ENCODE measurements around the gene VPS45.
"Not testable (repeated sequence)": the region's sequence is repeated elsewhere in the genome, so short reads cannot be mapped to it uniquely, and the experiment has no call there.

The VPS45 gene, protein sequence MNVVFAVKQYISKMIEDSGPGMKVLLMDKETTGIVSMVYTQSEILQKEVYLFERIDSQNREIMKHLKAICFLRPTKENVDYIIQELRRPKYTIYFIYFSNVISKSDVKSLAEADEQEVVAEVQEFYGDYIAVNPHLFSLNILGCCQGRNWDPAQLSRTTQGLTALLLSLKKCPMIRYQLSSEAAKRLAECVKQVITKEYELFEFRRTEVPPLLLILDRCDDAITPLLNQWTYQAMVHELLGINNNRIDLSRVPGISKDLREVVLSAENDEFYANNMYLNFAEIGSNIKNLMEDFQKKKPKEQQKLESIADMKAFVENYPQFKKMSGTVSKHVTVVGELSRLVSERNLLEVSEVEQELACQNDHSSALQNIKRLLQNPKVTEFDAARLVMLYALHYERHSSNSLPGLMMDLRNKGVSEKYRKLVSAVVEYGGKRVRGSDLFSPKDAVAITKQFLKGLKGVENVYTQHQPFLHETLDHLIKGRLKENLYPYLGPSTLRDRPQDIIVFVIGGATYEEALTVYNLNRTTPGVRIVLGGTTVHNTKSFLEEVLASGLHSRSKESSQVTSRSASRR

DNA sequence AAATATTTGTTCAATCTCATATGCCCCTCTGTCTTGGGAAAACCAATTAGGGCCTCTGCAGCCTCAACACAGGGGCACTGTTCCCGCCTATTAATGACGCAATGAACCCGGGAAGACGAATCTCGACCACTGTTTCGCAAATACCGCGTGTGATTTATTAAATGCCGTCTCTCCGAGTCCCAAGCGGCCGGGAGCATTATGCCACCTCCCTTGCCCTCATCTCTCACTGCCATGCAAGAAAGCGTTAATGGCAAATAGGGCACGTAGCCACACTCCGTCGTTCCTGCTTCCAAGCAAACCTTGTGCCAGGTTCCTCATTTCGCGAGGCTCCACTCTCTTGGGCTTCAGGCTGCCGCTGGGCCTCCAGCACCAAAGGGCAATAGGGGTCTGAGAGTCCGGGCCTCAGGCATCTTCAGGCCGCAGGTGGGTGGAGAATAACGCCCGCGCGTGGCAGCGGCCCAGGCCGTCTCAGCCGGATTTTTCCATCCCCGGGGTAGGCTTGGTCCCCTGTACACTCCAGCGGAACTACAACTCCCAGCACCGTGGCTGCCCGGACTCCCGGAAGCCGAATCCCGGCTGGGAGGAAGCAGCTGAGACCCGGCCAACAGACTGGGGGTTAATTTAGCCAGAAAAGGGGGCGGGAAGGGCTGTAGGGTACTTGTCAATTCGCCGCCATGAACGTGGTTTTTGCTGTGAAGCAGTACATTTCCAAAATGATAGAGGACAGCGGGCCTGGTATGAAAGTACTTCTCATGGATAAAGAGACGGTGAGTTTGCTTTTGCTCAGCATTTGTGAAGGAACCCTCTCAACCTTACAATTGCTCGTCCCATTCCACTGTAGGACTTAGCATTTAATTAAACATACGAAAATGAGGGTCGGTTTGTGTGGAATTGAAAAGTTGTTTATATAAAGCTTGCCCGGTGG is at the start of gene VPS45:
TSS of gene VPS45 (plus strand) at position 593 of the 925 bp plus-strand sequence. CDS start at position 675, 82 bp downstream.
- peak; percentile 84 for DNase-seq

DNA sequence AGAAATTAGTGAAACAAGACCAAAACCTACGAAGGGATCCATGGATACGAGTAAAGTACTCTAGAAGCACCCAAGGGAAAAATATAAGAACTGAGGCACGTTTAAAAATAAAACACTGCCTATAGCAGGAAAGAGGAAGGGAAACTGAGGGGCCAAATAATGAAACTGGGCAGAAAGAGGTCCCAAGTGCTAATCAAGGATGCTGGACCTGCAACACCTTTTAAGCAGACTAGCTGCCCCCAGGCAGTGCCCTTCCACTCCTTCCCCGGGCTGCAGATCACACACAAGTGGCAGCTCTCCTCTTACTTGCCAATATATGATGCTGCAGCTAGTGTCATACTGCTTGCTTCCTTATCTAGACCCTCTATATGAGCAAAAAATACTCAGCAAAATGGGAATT is 49.4 kb upstream of the VPS45 start:
- no peak for DNase-seq

GRCh38 chr1:150020711-150021110 is 46.9 kb upstream of the VPS45 start:
- DNase-seq: no peak

- DNase-seq: no peak
Measured at GRCh38 chr1:150021191-150021694, 46.3 kb upstream of the VPS45 start.

DNA sequence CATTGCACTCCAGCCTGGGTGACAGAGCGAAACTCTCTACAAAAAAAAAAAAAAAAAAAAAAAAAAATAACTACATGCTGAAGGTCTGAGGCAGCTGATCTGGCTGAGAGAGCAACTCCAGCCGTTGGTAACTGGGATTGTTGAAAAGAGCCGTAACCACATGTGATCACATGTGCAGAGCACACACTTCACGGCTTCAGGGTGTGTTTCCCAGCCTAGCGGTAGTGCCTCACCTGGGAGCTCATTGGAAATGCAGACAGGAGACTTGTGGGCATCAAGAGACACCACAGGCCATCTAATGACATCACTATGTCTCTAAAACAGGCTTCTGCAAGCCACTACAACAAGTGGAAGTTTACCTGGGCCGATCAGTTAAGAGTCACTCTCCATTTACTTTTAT is 45.2 kb upstream of the VPS45 start:
- DNase-seq: no peak

- DNase-seq: no peak
Measured at GRCh38 chr1:150024156-150024555, 43.4 kb upstream of the VPS45 start.

GRCh38 chr1:150028322-150028721 is 39.3 kb upstream of the VPS45 start:
- DNase-seq: no peak

DNA sequence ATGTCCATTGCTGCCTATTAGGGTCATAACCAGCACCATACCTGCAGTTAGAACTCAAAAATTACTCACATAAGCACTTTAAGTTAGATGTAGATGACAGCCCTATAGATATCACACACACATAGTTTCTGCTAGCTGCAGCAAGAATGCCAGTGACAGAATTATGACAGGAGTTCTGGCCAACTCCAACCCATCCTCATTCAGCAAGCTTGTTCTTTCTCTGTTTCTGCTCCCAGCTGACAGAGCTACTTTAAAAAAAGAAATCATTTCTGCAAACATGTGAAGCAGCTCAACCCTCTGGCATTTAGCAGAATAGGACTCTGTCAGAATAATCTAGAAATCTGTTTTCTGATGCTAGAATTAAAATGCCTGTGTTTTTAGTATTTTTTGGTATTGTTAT is 33.2 kb upstream of the VPS45 start:
- no peak for DNase-seq

- no peak for DNase-seq
Measured at GRCh38 chr1:150049926-150050325, 17.6 kb upstream of the VPS45 start.

DNA sequence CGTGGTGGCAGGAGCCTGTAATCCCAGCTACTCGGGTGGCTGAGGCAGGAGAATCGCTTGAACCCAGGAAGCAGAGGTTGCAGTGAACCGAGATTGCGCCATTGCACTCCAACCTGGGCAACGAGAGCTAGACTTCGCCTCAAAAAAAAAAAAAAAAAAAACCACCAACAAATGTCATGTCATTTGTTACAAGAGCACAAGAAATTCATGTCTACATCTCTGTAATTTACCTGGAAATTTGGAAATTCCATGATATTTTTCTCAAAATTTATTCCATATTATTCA is 16.5 kb upstream of the VPS45 start:
- no peak for DNase-seq

GRCh38 chr1:150051905-150052412 is 15.6 kb upstream of the VPS45 start:
- not testable (repeated sequence) for DNase-seq

DNA sequence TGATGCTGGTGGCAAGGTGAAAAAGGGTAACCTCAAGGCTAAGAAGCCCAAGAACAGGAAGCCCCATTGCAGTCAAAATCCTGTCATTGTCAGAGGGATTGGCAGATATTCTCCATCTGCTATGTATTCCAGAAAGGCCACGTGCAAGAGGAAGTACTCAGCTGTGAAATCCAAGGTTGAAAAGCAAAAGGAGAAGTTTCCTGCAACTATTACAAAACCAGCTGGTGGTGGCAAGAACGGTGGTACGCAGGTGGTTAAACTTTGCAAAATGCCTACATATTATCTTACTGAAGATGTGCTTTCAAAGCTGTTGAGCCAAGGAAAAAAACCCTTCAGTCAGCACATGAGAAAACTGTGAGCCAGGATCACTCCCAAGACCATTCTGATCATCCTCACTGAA is 13.7 kb upstream of the VPS45 start:
- peak; percentile 87 for DNase-seq

GRCh38 chr1:150055507-150055906 is 12.1 kb upstream of the VPS45 start:
- DNase-seq: not testable (repeated sequence)

DNA sequence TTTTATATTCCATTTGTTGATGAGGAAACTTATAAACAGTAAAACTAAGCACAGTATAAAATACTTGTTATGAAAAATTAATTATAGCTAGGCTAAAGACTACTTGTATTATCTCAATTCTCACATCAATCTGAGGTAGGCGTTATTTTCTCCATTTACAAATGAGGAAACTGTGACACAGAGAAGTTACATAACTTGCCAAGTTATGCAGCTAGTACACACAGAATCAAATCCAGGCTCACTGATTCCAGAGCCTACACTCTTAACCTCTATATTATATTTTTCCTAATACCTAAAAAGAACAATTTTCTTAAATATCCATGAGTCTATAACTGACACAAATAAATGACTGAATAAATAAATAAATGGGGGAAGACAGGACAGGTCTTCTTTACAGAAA is 11.2 kb upstream of the VPS45 start:
- peak; percentile 12 for DNase-seq

DNA sequence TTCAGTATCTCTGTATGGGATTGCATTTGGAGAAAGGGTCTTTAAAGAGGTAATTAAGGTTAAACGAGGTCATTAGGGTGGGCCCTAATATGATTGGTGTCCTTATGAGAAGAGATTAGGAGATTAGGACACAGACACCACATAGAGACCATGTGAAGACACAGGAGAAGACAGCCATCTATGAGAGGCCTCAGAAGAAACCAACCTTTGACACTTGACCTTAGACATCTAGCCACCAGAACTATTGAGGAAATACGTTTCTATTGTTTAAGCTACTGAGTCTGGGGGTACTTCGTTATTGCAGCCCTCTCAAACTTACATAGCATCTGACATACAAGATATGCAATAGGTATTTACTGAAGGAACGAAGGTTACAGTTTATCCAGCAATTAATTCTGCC is 7.3 kb upstream of the VPS45 start:
- no peak for DNase-seq

DNA sequence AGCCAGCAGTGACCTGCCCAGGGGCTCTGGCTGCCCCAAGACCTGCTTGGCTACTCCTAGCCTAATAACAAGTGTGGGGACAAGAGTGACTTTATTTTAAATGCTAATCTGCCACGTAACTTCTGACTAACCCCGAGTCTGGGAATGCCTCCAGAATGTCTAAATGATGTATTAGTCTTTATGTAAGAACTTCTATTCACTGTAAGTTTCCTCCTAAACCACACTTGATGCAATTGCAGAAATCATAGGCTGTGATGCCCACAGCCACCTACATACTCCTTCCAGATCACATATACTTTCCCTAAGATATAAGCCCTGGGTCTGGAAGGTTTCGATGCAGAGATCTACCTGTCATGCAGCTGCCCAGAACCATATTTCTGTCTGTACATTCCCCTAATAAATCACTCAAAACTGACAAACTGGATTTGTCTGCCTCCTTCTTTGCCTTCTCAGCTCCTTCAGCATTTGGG is 5.9 kb upstream of the VPS45 start:
- DNase-seq: no peak

DNA sequence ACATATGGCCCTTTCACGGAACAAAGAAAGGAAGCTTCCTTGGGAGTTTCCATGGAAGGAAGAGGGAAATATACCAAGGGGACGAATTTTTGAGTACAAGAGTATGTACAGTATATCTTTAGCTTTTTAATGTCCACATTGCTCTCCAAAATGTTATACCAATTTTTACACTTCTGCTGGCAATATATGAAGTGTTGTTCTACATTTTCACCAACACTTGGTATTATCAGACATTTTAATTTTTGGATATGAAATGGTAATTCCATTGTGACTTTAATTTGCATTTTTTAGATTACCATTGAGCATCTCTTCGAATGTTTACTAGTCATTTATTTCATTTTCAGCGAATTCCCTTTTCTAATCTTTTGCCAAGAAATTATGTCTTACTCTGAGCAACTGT is 5.5 kb upstream of the VPS45 start:
- DNase-seq: no peak

DNA sequence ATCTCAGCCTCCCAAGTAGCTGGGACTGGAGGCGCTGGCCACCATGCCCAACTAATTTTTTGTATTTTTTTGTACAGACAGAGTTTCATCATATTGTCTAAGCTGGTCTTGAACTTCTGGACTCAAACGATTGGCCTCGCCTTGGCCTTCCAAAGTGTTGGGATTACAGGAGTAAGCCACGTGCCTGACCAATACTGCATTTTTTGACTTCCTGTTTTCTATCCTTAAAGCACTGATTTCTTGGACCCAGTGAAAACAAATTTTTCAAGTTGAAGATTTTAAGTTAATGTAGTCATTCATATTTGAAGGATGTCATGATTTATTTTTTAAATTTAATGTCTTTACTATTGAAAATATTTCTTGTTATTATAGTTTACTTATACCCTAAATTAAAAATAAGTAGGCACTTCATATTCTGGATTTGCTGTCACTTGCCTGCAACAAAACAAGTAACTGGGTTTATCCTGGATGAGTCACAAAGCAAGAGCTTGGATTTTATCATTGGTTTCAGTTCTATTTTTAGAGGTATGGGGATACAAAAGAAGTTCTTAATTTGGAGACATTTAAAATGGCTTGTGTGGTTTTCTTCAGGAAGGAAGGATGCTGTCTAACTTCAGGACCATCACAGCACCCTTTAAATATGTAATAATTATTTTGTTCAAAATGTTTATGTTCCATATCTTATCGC is 2.2 kb upstream of the VPS45 start:
- no peak for DNase-seq

- no peak for DNase-seq
Measured at GRCh38 chr1:150066328-150066727, 1.2 kb upstream of the VPS45 start.

- DNase-seq: peak; percentile 32
Measured at GRCh38 chr1:150066838-150067183, 765 bp upstream of the VPS45 start.

DNA sequence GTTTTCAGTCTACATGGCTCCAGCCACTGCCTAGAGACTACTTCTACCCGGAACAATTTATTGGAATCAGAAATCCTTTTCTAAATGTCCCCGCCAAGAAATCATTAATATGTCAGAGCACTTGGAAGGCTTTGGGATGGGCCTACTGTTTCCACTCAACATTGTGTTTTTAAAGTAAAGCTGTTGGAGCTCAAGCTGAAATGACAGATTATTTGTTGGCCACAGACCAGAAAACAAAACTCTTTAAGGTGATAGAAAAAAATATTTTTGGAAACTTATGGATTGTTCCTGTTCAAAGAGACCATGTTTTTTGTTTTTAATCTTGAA is 496 bp downstream of the VPS45 start:
- DNase-seq: no peak

- no peak for DNase-seq
Measured at GRCh38 chr1:150069923-150070322, 2.3 kb downstream of the VPS45 start.

GRCh38 chr1:150072959-150073358 is 5.4 kb downstream of the VPS45 start:
- peak; percentile 24 for DNase-seq

Data from GF-D8 (cell line).